ENCODE data around the gene SLC31A1. TPM values are rescaled to one million over a fixed set of nuclear protein-coding genes. Genes with fewer than 3 reads are reported as not detected.

Gene SLC31A1
- 9.4 and 13.3 TPM in 2 replicates for total RNA-seq (2014; rRNA removed; shearing (Covaris generic); ENCODE audit: low replicate concordance)

DNA sequence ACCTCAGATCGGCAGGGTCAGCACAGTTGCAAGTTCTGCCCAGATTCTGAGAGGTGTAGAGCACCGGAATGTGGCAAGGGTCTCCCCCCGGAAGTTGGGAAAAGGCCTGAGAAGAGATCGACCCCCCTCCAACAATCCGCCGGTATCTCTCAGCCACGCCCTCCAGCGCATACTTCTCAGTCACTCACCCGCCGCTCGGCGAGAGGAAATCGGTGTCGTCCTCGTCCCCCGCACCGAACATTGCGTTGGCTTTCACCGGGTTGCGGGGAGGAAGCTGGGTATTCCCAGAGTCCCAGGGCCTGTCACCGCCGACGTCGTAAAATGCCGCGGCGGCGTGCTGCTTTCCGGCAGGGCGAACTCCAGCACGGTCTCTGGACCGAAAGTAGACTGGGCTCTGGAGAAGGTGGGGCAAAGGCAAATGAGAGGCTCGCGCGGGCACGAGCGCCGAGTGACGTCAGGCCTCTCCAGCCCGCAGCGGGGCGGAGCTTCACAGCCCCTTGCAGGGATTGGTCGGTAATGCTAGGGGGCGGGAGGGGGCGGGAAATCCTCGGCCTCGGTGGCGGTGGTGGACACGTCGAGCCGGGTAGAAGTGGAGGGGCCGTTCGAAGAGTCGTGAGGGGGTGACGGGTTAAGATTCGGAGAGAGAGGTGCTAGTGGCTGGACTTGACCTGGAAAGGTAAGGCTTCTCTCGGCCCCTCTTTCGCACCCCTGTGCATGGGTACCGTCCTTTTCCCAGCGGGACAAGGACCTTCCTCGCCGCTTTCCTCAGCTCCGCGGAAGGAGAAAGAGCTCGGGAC, at the start of gene SLC31A1, which contains the start of gene FKBP15:
Gene SLC31A1, plus strand, starts transcription at position 542 of the 797 bp plus-strand sequence. CDS start 34,605 bp downstream, outside the sequence.
Gene FKBP15, minus strand, starts transcription at position 275 of the 797 bp plus-strand sequence. Its CDS starts 34 bp downstream, at position 241.
- in situ Hi-C loops (cut with HindIII; ENCODE audit: low pct_unique_long_range_greater_than_20kb, low sequenced_read_pairs), result no loop called here
- peak; percentile 97 for DNase-seq (ENCODE audit: low read depth)

DNA sequence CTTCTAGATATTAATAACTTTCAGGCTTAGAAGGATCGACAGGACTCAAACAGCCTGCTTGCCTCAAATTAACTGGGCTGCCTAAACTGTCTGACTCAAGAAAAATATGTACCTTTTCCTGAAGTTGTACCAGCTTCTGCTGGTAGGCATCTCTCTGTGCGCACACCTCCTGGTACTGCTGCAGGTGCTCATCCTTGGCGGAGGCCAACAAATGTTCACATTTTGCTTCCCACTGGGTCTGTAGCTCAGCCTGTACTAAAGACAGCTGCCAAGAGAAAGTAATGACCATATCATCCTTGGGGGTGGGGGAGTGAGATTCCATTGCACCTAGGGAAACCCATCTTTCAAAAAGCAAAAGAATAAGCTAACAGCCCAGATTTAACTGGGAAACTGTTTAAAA, 48.0 kb upstream of the SLC31A1 start:
- no peak for DNase-seq (ENCODE audit: low read depth)
- in situ Hi-C loops (cut with HindIII; ENCODE audit: low pct_unique_long_range_greater_than_20kb, low sequenced_read_pairs), result no loop called here

DNA sequence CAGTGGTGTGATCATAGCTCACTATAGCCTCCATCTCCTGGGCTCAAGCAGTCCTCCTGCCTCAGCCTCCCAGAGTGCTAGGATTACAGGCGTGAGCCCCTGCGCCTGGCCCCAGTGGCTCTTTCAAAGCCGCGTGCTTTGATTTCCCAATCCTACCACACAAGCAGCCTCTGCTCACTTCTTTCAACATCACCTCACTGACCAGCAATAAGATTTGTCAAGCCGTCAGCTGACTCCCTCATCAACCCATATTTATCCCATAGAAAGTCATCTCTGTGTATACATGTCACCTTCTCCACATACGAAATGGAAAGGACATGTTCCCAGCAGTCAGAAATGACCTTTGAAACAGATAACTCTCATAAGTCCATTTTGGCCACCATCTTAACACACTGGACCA, 44.5 kb upstream of the SLC31A1 start:
- in situ Hi-C loops (cut with HindIII; ENCODE audit: low pct_unique_long_range_greater_than_20kb, low sequenced_read_pairs), result no loop called here
- no peak for DNase-seq (ENCODE audit: low read depth)

DNA sequence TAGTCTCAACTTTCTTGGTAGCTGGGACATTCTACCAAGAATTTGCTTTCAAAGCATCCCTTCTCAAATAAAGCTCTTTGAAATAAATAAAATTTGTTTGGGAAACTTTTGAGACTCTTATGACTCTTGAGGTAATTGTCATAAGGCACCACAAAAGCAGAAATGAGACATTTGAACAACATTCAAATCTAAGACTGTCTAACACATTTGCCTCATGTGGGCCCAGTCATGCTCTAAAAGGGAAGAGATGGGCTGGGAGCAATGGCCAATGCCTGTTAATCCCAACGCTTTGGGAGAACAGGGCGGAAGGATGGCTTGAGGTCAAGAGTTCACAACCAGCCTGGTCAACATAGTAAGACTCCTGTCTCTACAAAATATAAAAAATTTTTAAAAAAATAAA, 44.1 kb upstream of the SLC31A1 start:
- in situ Hi-C loops (cut with HindIII; ENCODE audit: low pct_unique_long_range_greater_than_20kb, low sequenced_read_pairs), result no loop called here
- no peak for DNase-seq (ENCODE audit: low read depth)

DNA sequence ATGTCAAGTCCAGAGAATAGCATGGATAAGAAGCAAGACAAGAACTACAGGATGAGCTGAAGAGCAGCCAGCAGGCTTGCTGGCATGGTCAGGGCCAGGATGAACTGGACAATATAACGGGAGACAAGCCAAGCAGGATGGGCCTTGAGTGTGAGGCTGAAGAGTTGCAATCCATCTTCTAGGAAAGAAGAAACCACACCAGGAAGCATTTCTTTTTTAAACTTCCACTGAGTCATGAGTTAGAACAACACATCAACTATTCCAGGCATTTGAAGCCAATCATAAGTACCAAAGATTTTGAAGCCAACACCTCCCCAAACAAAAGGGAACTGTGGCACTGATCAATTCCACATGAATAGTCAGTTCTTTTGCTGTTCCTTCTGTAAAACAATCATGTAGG, 43.3 kb upstream of the SLC31A1 start:
- in situ Hi-C loops (cut with HindIII; ENCODE audit: low pct_unique_long_range_greater_than_20kb, low sequenced_read_pairs), result no loop called here

DNA sequence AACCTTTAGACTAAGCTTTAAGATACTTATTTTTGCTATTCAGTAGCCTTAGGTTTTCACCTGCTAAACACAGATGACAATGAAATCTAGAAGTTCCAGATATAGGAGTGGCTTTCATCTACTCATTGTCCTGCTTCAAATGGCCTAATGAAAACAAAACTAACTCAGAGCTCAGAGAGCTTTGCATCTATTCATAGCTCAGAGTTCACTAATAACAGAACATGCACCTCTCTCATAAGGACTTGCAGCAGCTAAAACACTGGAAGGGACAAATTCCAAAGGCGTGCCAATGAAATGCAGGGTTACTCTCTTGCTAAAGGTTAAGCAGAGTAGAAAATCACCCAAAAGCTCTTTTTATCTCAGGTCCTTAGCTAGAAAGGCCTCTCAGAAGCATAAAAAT, 41.5 kb upstream of the SLC31A1 start:
- DNase-seq (ENCODE audit: low read depth), result no peak
- in situ Hi-C loops (cut with HindIII; ENCODE audit: low pct_unique_long_range_greater_than_20kb, low sequenced_read_pairs), result no loop called here

More for the DNA sequence above, 43.3 kb upstream of the SLC31A1 start:
- no peak for DNase-seq (ENCODE audit: low read depth)

DNA sequence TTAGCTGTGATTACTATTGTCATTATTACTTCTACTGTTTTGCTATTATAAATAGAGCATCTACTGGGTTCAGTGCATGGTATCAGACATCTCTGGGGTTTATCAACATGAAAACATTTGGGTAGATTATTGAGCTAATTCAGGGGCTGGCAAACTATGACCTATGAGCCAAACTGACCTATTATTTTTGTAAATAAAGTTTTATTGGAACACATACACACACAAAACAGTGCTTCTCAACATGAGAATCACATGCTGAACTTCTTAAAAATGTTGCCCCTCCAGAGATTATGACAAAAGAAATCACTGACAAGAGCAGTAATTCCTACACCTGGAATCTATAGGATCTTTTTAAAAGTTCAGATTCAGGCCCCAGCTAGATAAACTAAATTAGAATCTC, 40.2 kb upstream of the SLC31A1 start:
- in situ Hi-C loops (cut with HindIII; ENCODE audit: low pct_unique_long_range_greater_than_20kb, low sequenced_read_pairs), result no loop called here
- no peak for DNase-seq (ENCODE audit: low read depth)

DNA sequence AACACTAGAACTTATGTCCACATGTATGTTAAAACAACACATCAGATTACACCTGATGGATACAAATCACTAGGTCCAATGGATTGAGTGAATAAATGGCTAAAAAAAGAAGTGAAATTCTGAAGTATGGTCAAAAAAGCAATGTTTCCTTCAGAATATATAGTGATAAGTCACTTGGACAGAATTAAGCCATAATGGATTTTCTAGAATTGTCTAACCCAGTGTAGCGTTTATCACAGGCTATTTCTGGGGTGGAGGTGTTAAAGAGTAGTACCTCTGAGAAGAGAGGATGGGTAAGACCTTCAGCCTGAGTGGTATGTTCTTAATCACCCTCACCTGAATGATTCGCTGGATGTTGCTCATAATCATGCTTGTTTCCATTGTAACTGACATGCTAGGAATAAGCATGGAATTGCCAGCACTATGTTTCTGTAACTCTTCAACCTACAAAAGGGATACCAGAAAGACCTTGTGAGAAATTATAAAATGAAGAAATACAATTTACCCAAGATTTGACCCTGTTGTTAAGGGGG, 37.3 kb upstream of the SLC31A1 start:
- in situ Hi-C loops (cut with HindIII; ENCODE audit: low pct_unique_long_range_greater_than_20kb, low sequenced_read_pairs), result no loop called here
- no peak for DNase-seq (ENCODE audit: low read depth)

DNA sequence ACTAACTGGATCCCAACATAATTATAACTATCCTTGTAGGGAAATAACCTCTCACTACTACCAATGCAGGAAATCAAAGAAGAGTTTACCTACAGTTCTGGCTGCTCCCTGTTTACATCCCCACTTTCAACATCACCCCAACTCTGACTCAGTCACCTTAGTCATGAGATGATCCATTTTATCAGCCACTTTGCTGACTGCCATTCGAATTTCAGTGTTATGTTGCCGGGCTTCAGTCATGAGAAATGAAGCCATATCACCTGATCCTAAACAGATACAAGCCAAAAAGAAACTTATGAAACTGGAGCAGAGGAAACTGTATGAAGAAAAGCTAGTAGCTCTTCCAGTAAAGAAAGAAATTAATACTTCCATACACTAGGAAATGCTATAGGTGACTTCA, 36.8 kb upstream of the SLC31A1 start:
- no peak for DNase-seq (ENCODE audit: low read depth)

DNA sequence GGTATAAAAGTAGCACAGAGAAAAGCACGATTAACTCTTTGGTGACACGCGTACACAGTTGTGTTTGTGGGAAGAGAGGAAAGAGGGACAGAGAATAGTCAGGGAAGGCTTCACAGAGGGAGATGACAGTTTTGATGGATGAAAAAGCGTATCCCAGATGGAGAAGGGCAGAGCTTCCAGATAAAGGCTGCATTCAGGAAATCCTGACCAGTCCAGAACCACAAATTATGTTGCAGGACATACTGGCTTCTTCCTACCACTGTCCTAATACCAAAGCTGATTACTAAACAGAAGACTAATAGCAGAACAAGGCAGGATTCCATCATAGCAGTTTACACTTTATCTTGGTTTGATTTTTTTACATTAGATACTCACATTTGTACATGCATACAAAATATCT, 36.1 kb upstream of the SLC31A1 start:
- no peak for DNase-seq (ENCODE audit: low read depth)
- in situ Hi-C loops (cut with HindIII; ENCODE audit: low pct_unique_long_range_greater_than_20kb, low sequenced_read_pairs), result no loop called here

More for the DNA sequence above, 36.8 kb upstream of the SLC31A1 start:
- in situ Hi-C loops (cut with HindIII; ENCODE audit: low pct_unique_long_range_greater_than_20kb, low sequenced_read_pairs), result no loop called here

DNA sequence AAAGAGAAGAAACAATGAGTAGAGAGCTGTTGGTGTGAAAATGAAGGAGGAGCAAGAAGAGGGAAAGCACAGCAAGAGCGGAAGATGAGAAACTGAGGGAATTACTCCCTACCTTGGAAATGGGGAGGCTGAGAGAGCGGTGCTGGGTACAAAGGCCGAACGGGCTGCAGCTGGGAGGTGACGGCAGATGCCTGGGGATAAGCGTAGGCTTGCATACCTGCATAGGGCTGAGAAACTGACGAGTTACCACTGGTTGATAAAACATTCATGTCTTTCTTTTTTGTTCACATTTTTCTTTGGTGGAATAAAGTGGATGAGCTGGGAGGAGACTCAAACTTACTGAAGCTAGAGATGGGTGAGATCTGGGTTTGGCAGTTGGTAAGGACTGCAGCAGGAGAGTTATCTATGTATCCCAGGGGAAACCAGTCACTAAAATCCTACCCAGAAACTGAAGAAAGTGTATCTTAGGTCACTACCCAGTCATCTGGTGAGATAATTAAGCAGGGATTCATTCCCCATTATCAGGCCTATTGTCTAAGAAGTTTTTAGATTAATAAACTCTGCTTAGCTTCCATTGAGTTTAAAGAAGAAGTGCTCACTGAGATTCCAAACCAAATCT, 35.1 kb upstream of the SLC31A1 start:
- no peak for DNase-seq (ENCODE audit: low read depth)
- in situ Hi-C loops (cut with HindIII; ENCODE audit: low pct_unique_long_range_greater_than_20kb, low sequenced_read_pairs), result no loop called here

DNA sequence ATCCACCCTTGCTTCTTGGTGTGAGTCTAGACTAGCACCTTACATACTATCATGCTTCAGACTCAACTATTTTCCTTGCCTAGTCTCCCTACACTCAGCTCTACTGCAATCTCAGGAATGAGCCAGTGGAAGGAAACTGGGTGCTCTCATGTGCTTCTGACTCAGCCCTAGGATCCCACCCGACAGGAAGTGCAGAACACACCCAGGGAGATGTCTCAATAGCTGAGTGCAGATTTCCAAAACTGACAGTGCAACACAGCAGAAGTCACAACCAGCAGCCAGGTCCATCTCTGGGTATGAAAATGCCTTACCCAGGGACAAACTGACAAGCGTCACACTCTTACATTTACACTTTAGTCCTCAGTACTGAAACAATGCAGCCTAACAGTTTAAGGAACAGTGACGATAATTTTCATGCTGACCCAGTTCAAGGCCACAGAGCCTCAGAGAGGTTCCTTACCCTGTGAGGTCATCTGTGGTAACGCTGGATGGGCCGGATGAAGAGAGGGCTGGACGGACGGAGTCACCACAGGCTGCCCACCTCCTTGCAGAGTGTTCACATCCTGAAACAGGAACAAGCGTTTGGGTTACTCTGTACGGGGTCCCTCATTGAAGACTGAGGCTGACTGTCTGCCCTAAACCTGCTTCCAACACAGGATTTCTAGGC, 33.3 kb upstream of the SLC31A1 start:
- peak; percentile 24 for DNase-seq (ENCODE audit: low read depth)
- in situ Hi-C loops (cut with HindIII; ENCODE audit: low pct_unique_long_range_greater_than_20kb, low sequenced_read_pairs), result no loop called here

DNA sequence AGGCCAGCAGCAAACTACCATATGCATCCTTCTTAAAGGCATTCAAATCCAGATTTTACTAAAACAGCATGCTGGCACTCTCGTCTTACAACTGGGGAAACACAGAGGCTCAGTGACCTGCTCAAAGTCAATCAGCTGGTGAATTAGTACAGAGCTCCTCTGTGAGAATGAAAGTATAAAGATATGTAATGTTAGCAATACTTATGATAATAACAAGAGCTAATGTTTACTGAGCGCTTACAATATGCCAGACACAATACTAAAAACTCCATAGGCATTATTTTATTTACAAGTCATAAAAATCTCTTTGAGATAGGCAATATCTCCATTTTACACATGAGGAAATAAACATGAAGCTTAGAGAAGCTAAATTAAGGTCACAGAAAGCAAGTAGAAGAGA, 28.9 kb upstream of the SLC31A1 start:
- in situ Hi-C loops (cut with HindIII; ENCODE audit: low pct_unique_long_range_greater_than_20kb, low sequenced_read_pairs), result no loop called here
- DNase-seq (ENCODE audit: low read depth), result no peak

DNA sequence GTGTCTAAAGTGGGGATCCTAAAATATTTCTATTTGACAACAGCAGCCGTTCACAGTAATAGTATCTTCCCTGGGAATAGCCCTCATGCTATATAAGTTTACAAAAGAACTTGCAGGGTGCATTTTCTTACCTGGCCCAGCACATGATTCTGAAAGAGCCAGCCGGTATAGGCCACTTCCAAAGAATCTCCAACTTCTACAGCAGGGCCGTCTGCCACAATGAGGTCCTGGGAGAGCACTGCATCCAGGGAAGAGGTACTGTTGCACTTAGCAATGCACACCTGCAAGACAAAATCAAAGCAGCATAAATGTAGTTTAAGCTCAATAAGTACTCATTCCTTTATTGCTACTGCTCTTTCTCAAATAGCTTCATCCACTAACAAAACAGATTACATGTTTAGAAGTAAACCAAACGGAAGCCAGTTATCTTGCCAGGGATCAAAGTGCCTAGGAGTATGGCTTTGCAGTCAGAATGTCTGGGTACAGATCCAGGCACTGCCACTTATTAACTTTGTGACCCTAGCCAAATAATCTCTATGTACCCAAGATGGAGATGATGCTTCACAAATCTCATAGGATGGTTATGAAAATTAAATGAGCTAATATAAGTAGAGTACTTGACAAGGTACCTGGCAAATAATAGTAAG, 21.5 kb upstream of the SLC31A1 start:
- in situ Hi-C loops (cut with HindIII; ENCODE audit: low pct_unique_long_range_greater_than_20kb, low sequenced_read_pairs), result no loop called here
- DNase-seq (ENCODE audit: low read depth), result no peak

DNA sequence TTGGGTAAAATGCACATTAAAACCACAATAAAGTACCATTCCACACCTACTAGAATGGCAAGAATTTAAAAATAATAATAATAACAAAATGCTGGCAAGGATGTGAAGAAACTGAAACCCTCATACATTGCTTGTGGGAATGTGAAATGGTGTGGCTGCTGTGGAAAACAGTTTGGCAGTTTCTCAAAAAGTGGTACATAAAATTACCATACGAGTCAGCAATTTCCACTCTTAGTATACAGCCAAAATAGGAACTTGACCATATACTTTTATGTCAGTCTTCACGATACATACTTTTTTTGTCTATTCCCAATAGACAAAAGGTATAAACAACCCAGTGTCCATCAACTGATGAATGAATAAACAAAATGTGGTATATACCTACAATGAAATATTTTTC, 15.9 kb upstream of the SLC31A1 start:
- DNase-seq (ENCODE audit: low read depth), result no peak
- in situ Hi-C loops (cut with HindIII; ENCODE audit: low pct_unique_long_range_greater_than_20kb, low sequenced_read_pairs), result no loop called here

DNA sequence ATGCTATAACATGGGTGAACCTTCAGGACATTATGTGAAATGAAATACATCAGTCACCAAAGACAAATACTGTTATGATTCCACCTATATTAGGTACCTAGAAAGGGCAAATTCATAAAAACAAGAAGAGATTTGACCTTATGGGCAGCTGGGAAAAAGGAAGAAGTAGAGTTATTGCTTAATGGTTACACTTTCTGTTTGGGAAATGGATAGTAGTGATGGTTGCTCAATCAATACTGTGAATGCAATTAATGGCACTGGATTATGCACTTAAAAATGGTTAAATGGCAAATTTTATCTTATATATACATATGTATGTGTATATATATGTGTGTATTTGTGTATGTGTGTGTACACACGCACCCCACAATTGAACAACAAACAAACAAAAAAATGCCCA, 15.5 kb upstream of the SLC31A1 start:
- DNase-seq (ENCODE audit: low read depth), result no peak
- in situ Hi-C loops (cut with HindIII; ENCODE audit: low pct_unique_long_range_greater_than_20kb, low sequenced_read_pairs), result no loop called here

DNA sequence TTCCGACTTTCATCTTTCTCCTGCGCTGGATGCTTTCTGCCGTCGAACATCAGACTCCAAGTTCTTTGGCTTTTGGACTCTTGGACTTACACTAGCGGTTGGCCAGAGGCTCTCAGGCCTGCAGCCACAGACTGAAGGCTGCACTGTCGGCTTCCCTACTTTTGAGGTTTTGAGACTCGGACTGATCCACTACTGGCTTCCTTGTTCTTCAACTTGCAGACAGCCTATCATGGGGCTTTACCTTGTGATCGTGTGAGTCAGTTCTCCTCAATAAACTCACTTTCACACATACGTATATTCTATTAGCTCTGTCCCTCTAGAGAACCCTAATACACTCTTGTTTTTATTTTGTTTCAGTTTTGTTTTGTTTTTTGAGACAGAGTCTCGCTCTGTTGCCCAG, 10.5 kb upstream of the SLC31A1 start:
- in situ Hi-C loops (cut with HindIII; ENCODE audit: low pct_unique_long_range_greater_than_20kb, low sequenced_read_pairs), result no loop called here
- DNase-seq (ENCODE audit: low read depth), result no peak

DNA sequence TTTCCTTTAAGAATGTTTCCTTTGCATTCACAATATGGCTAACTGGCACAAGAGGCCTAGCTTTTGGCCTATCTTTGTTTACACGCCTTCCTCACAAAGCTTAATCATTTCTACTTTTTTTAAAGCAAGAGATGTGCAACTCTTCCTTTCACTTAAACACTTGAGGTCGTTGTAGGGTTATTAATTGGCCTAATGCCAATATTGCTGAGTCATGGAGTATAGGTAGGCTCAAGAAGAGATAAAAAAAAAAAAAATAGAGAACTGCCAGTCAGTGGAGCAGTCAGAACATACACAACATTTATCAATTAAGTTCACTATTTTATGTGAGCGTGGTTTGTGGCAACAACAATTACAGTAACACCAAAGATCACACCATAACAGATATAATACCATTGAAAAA, 6.2 kb upstream of the SLC31A1 start:
- DNase-seq (ENCODE audit: low read depth), result peak; percentile 78
- in situ Hi-C loops (cut with HindIII; ENCODE audit: low pct_unique_long_range_greater_than_20kb, low sequenced_read_pairs), result no loop called here
